GM21515 (cell line): ENCODE data around the gene CACNA2D1.

ENCODE experiments used
- ATAC-seq: cut with Tn5 transposase; IDR thresholded peaks from one replicate; pipeline ENCODE4 v1.9.1; 2021; ENCODE audit not compliant: unreplicated experiment

CACNA2D1 gene

DNA sequence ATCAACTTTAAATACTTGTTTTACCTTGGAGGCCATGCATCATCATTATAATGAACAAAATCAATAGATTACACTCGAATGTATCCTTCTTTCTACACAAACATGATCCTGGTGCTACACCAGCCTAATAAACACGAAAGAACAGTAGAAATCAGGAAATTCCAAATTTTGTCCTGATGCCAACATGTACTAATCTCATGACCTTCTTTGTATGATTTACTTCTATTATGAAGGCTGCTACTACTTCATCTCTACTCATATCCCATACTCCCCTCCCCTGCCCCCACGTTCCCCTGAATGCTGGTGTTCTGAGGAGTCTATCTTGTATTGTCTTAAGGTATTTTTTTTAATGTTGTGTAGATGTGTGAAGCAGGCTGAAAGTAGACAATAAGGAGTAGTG, 315.0 kb downstream of the CACNA2D1 start:
- ATAC-seq = no peak

DNA sequence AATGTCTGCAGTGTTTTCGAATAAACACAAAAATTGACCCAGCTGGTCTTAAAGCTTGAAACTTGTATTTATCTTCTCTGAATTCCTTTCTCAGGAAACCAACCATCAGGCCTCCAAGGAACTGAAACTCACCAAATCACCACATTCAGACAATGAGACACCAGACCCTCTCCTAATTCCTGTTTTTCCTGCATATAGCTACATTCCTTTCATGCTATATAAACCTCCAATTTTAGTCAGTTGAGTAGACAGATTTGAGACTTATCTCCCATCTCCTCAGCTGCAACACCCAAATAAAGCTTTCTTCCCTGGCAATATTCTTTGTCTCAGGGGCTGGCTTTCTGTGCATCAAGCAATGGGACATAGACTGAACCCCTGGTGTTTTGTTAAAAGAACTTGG, 317.0 kb downstream of the CACNA2D1 start:
- no peak for ATAC-seq

DNA sequence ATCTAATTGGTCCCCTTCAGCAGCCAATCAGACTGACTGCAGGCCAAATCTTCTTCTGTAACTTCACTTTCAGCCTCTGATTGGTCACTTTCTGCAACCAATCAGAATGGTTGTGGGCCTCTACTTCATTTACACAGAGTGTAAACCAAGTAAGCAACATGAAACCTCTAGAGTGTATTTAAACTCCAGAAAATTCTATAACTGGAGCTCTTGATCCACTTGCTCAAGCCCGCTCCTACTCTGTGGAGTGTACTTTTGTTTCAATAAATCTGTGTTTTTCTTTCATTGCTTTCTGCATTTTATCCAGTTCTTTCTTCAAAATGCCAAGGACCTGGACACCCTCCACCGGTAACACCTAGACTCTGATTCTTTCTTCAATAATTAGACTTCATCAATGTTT, 319.1 kb downstream of the CACNA2D1 start:
- ATAC-seq = no peak

DNA sequence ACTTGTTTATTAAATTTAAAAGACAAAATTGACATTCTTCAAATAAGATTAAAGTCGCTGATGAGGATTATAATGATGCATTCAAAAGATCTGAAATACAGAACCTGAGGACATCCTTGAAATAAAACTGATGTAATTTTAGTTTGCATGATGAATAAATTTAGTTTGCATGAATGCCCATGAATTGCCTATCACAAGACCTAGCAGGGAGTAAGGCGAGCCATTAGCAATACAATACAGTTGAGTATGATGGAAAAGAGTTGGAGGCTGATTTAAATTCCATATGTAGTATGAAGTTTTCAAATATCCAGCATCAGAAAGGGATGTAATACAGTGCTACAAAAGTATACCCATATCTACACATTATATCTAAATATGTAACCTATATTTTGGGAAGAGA, 321.3 kb downstream of the CACNA2D1 start:
- no peak for ATAC-seq

DNA sequence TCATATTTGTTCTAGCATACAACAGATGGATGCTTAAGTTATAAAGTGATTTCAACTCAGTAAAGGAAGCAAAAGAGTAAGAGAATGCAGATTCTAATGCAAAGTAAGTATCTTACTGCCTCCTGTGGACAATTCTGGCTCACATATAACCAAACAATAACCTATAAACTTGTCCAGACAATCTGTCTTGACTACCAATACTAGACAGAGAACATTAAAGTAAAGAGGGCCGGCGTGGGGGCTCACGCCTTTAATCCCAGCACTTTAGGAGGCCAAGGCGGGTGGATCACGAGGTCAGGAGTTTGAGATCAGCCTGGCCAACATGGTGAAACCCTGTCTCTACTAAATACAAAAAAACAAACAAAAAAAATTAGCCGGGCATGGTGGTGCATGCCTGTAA, 329.3 kb downstream of the CACNA2D1 start:
- ATAC-seq = no peak

DNA sequence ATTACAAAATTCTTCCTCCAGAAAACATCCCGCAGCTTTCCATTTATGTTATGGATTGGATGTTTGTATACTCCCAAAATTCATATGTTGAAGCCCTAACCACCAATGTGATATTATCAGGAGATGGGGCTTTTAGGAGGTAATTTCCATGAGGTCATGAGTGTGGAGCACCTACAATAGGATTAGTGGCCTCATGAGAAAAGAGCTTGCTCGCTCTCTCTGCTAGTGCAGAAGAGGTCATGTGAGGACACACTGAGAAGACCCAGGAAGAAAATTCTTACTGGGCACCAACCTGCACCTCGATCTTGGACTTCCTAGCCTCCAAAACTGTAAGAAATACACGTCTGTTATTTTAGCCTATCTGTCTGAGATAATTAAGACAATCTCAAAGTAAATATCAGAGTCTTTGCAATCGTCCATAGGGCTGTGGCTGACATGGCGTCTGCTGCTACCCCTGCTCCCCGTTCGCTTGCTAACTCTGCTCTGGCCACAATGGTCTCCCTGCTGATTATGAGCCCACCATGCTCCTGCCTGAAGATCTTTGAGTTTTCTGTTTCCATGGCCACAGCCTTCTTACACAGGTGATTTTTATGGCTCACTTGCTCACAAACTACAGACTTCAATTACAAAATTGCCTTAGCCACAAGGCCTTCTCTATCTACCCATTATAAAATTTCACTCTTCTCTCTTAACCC, 333.3 kb downstream of the CACNA2D1 start:
- ATAC-seq = no peak

DNA sequence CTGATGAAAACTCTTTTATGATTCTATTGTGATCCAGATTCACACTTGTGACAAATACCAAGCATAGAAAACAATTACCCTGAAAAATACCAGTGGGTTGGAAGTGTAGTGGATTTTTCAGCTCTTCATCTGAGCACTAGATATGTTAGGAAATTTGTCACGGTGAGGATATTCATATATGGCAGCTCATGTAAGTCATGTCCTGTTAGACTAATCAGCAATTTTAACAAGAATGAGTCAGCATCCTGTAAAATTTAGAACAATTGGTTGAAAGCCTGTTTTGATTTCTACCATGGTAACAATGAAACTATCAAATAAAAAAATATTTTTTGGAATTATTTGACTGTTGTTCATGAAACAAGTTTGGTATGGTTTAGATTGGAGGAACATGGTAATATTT, 334.3 kb downstream of the CACNA2D1 start:
- no peak for ATAC-seq

DNA sequence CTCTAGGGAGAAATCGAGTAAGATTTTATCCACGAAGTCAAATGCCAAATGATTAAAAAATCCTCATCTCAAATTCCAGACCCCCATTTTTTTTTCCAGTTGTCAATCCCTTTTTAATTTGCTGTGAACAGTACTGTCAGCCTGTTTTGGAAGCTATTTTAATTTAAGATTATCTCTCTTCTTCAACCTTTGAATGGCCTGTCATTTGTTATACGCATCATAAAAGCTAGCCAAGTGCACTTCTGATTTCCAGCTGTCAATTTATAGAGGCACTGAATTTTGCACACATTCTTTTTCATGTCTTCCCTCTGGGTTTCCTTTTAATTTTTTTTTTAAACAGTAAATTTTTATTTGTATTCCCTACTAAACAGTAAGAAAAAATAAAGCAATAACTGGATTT, 337.4 kb downstream of the CACNA2D1 start:
- ATAC-seq = no peak

DNA sequence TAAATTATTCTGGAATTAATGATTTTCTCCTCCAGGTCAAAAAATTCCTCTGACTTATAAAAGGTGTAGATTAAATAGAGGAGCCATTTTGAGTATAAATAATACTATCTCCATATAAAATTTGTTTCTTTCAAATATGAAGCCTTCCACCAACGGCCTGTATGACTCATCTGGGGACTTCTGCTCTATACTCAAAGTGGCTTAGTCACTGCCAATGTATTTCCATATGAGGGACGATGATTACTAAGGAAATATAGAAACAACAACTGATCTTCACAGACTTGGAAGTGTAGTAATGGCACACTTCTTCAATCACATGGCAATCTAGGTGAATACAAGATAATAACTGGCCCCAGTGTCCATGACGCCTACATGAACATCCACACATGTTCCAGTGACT, 338.1 kb downstream of the CACNA2D1 start:
- ATAC-seq = no peak

DNA sequence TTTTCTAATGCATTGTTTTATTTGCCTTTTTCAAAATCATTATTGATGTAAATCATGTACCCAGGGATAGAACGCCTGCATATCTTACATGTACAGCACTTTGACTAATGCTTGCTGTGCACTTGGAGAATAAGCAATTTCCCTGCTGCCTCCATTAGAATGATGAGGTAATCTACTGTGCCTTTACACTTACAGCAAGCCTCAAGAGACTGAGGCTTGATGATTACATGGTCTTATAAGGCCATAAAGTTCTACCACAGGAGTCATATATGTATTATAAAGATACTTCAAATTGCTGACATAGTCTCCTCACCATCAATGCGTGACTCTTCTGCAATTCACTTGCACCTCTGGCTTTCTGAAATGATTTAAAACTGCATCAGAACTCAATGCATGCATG, 345.2 kb downstream of the CACNA2D1 start:
- no peak for ATAC-seq

DNA sequence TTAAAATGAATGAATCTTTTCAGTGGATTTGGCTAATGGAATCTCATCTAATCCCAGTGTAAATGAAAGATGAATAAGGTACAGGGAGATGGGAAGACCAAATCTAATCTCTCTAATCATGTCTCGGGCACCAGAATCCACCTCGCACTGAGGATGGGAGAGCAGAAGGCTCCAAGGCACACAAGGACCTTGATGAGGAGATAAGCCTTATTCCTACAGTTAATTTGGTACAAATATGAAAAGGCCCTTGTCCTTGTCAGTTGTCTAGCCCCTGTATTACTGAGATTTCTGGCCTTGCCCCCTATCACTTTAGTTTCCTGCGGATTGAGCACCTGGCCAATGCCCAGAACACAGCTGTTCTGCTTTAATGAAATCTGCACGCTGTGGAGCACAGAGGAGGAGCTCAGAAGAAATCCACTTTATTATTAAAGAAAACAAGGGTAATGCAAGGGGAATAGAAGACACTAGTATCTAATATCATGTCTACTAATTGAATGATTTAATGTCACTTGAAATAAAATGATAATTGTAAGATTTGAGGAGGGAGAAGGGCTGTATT, 352.4 kb downstream of the CACNA2D1 start:
- ATAC-seq = no peak

DNA sequence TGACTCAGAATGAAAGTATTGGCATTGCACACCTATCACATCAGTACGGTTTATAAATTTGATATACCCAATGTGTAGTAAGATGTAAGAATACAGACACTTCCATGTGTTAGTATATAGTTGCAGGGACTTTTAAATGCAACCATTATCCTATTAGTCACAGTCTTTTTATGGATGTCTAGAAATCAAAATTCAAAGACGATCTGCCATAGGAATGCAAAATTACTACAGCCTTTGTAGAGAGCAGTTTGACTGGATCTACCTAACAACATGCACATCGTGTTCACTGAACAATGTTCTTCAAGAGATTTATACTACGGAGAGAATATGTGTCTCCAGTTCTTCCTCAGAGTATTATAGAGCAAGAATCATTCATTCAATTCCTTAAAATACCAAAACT, 356.5 kb downstream of the CACNA2D1 start:
- ATAC-seq = no peak

DNA sequence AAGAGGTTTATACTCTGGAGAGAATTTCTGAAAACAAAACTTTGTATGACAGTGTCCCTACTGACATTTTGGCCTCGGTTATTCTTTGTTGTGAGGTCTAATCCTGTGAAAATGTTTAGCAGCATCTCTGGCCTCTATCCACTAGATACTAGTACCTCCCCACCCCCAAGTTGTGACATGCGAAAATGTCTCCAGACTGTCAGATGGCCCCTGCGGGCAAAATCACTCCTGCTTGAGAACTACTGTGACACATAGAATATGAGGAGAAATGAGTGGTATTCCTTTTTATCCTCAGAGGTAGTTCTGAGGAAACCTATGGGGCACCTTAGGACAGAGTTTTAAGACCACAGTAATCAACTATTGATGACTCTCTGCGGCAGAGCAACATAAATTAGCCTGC, 358.5 kb downstream of the CACNA2D1 start:
- no peak for ATAC-seq

DNA sequence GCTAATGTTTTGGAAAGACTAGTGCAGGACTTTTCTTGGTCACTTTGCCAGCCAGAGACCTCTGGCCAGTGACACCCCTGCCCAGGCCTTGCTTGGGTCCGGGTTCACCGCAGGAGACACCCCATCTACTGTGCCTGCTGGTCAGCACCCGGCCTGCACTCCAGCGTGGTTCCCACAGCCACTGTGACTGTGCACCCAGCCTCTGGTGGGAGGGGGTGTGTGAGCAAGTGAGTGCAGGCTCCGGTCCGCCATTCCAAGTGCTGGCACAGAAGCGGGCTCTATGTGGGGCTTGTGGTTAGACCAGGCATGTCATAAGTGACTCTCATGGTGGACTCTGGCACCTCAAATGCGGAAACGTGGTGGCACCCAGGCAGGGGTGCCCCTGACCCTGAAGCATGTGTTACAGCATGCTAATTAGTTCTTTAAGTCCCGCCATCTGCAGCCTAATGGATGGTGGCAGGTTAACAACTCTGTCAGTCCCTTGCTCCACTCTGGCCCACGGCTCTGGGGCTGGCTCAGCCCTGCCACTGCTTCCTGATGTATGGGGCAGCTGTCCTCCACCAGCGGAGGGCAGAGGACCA, 361.8 kb downstream of the CACNA2D1 start:
- ATAC-seq = no peak

DNA sequence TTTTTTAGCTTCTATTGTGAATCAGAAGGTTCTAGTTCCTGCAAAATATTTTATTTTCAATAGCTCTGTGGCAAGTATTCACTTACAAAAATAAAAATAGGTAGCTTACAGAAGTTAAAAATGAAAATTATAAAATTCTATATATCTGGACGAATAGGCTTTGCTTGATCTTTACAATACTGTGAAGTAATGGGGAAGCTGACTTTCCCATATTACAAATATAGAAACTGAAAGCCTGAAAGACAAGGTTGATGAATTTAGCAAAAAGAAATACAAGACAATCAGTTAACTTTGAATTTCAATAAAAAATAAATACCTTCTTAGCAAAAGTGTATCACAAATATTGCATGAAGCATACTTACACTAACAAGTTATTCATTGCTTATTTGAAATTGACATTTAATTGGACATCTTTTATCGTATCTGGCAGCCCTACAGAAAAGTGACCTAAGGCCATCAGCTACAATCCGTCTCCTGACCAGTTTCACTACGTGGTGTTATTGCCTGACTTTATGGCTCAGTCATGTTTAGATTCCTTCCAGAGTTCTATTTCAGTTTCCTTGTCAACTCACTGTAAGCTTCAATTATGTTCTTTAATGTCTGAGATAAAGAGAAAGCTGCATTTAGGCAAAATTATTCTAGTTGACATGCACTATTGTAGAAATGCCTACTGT, 363.2 kb downstream of the CACNA2D1 start:
- no peak for ATAC-seq

DNA sequence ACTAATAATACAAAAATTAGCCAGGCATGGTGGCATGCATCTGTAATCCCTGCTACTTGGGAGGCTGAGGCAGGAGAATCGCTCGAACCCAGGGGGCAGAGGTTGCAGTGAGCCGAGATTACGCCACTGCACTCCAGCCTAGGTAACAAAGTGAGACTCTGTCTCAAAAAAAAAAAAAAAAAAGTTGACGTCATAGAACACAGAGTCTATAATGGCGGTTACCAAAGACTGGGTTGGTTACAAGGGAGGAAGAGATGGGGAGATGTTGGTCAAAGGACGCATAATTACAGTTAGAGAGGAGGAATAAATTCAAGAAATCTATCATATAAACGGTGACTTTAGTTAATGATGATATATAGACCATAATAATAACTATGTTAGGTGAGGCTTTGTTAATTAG, 364.1 kb downstream of the CACNA2D1 start:
- ATAC-seq = no peak

DNA sequence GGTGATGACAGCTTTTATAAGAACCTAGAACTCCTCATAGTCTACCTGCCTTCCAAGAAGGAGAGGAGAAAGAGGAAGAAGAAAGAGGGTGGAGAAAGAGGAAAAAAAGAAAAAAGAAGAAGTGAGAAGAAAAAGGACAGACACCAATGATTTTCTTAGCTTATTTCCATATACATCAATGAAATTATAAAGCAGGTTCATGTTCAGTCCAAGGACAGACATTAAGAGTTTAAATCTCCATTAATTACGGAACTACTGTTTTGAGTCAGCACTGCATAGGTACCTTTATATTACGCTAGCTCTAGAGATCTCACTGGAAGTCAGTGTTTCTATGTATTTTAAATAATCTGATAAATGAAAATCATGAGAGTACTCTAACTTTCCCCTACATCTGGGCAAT, 364.8 kb downstream of the CACNA2D1 start:
- no peak for ATAC-seq

DNA sequence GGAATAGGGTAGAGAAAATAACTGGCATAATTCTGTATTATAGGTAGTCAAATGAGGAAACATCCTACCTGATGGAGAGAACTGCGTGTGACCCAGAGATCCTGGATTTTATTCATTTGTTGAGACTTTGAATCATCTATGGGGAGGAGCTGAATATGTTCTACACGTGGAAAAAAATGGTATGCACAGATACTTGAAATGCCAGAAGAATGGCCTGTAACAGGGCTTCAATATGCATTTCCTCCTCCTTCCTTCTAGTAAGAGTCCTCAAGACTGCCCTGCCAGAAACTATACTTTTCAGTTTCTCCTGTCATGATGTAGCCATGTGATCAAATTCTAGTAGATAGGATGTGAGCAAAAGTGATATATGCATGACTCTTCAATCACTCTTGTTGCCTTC, 372.1 kb downstream of the CACNA2D1 start:
- no peak for ATAC-seq

DNA sequence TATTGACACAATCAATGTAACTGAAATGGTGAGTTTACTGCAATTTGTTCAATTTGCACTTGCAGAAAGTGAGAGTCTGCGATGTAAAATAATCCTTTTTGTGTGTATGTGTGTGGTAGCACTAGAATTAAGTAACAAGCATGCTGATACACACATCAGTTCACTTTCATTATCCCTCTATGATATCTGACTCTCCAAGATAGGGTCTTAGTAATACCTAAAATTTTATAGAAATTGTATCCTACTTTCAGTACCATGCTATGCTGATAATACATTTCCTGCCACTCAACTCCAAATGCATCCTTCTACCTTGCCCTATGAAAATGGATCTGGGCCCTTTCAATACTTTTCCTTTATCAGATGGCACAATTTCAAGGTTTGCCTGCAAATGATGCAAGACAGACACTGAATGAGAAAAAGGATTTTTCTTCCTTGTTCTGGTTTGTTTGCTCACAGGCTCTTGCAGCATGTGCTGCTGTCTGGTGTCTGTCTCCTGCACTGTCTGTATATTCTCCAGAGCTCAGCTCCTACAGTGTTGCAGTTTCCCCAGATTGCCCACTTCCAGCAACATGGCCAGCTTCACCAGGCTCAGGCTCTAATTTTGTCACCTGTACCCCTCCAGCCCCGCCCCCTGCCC, 375.8 kb downstream of the CACNA2D1 start:
- ATAC-seq = no peak

DNA sequence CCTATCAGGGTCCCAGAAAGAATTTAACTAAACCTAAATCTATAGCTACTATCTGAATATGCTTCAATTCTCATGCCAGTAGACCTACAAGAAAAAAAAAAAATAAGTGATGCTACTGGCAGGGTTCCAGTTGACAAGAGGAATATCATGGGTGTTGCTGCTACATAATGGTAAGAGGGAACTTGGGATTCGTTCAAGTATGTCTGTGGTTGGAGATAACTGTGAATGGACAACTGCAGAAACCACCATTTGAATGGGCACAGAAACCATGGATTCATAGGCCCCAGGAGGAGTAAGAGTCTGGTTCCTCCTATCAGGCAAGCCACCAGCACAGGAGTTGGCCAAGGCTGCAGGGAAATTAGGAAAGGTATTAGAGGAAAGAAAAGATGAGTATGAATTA, 386.1 kb downstream of the CACNA2D1 start:
- no peak for ATAC-seq

DNA sequence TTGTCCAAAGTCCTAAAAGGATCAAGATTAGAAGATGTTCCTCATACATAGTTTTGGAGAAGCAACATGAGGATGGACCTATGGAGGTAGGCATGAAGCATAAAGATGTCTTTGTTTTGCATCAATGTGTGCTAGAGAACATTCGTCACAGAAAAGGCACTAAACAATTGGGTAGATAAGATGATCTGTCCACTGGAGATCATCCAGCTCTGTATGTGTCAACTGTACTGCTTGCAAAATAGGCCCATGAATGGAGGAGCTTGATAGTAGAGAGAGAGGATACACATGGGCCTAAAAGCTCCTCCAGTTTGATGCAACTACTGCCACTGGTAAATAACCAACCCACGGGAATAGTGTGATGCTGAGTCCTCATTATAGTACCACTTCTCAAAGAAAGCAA, 387.3 kb downstream of the CACNA2D1 start:
- ATAC-seq = no peak

DNA sequence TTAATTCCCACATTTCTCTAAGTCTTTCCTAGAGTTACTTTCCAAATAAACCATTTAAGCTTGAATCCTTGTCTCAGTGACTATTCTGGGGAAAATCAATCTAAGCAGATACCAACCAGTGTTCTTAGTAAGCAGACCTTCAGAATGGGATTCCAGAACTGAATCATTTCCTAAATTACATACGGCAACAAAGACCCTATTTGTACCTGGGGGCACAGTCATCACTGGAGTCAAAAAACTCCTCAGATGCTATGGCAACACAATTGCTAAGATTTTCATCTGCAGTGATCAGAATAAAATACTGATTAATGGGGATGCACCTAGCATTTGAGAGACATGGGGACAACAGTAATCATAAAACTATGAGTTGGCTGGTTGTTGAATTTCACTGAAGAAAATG, 389.0 kb downstream of the CACNA2D1 start:
- no peak for ATAC-seq
